Neural progenitor cell (in vitro differentiated cells): ENCODE measurements around the gene PCDH9. TPM values are rescaled to one million over a fixed set of nuclear protein-coding genes. Genes with fewer than 3 reads are reported as not detected.

Source experiments
- DNase-seq: peaks from one replicate; pipeline ENCODE4 v3.0.0-alpha.2; 2016; ENCODE audit warnings: low spot score
- H2AFZ ChIP-seq: fragments of 200-600 bp; sonication (generic); replicated peaks from 2 replicates; pipeline ENCODE4 v1.6.1; 2016; ENCODE audit warnings: antibody characterized with exemption
- H3F3A ChIP-seq: fragments of 200-600 bp; sonication (generic); 2 replicates; pipeline ENCODE4 v1.6.1; 2016; ENCODE audit warnings: antibody characterized with exemption, low read depth
- H3K27ac ChIP-seq: fragments of 200-600 bp; sonication (generic); 2 replicates; pipeline ENCODE4 v1.5.1; 2016; ENCODE audit warnings: mild to moderate bottlenecking
- H3K27me3 ChIP-seq: fragments of 200-600 bp; sonication (generic); 2 replicates; pipeline ENCODE4 v1.6.1; 2016; ENCODE audit warnings: mild to moderate bottlenecking, moderate library complexity
- H3K36me3 ChIP-seq: fragments of 200-600 bp; sonication (generic); 2 replicates; pipeline ENCODE4 v1.5.1; 2016
- H3K4me1 ChIP-seq: fragments of 200-600 bp; sonication (generic); 2 replicates; pipeline ENCODE4 v1.6.1; 2016; ENCODE audit warnings: mixed run types
- H3K4me2 ChIP-seq: fragments of 200-600 bp; sonication (generic); 2 replicates; pipeline ENCODE4 v1.6.1; 2016
- H3K4me3 ChIP-seq: fragments of 200-600 bp; sonication (generic); 2 replicates; pipeline ENCODE4 v1.5.1; 2016
- H3K79me2 ChIP-seq: fragments of 200-600 bp; sonication (generic); 2 replicates; pipeline ENCODE4 v1.6.1; 2016; ENCODE audit warnings: low read depth
- H3K9ac ChIP-seq: fragments of 200-600 bp; sonication (generic); 2 replicates; pipeline ENCODE4 v1.6.1; 2016
- H3K9me3 ChIP-seq: fragments of 200-600 bp; sonication (generic); 2 replicates; pipeline ENCODE4 v1.5.1; 2016; ENCODE audit warnings: low read depth
- H4K20me1 ChIP-seq: fragments of 200-600 bp; sonication (generic); 2 replicates; pipeline ENCODE4 v1.6.1; 2016; ENCODE audit warnings: low read depth
- H3K27ac Mint-ChIP-seq: 3 replicates; pipeline ENCODE4 v1.8.0; 2021; ENCODE audit warnings: mixed read lengths
- H3K27me3 Mint-ChIP-seq: 2 replicates; pipeline ENCODE4 v1.8.0; 2022; ENCODE audit warnings: low read depth, mild to moderate bottlenecking, inconsistent platforms, moderate library complexity, mixed read lengths; ENCODE audit not compliant: insufficient read depth
- H3K36me3 Mint-ChIP-seq: 3 replicates; pipeline ENCODE4 v1.8.0; 2021; ENCODE audit warnings: mixed read lengths
- H3K4me1 Mint-ChIP-seq: 3 replicates; pipeline ENCODE4 v1.8.0; 2021; ENCODE audit warnings: mixed read lengths
- H3K4me3 Mint-ChIP-seq: 3 replicates; pipeline ENCODE4 v1.8.0; 2021; ENCODE audit warnings: mild to moderate bottlenecking, moderate library complexity, mixed read lengths
- H3K9me3 Mint-ChIP-seq: 3 replicates; pipeline ENCODE4 v1.8.0; 2020; ENCODE audit warnings: mixed read lengths
- CTCF ChIP-seq: fragments of 200-600 bp; sonication (generic); IDR thresholded peaks from 2 replicates; pipeline ENCODE4 v1.5.1; 2017; ENCODE audit warnings: antibody characterized with exemption, mild to moderate bottlenecking
- EZH2 ChIP-seq: fragments of 200-600 bp; sonication (generic); IDR thresholded peaks from 2 replicates; pipeline ENCODE4 v1.6.1; 2017; ENCODE audit warnings: antibody characterized with exemption, mild to moderate bottlenecking, moderate library complexity
- EZH2phosphoT487 ChIP-seq: fragments of 200-600 bp; sonication (generic); IDR thresholded peaks from 2 replicates; pipeline ENCODE4 v1.6.1; 2017; ENCODE audit warnings: antibody characterized with exemption
- total RNA-seq: library from RNA; depleted of rRNA; stranded (reverse); fragments of >200 nt; gene quantifications from 2 replicates; pipeline ENCODE4 v1.2.3, GENCODE V29; 2015; ENCODE audit warnings: low replicate concordance

PCDH9 gene
- total RNA-seq, 1 donor from 2014 or later, result 0.24 TPM

- Histone ChIP-seq H3F3A (no peaks in the 10 kb centered on the region), H3K4me1 (no peaks in the 10 kb centered on the region), H3K4me2 (no peak overlapping the region), H3K79me2 (no peaks in the 10 kb centered on the region), H3K9ac (no peak overlapping the region), H3K27ac (no peak overlapping the region), H3K4me3 (no peak overlapping the region), H3K36me3 (no peaks in the 10 kb centered on the region), H2AFZ (no peak overlapping the region), H3K27me3 (no peaks in the 10 kb centered on the region), H4K20me1 (no peaks in the 10 kb centered on the region), H3K9me3 (no peaks in the 10 kb centered on the region)
- no peaks in the 10 kb centered on the region for H3K9me3 Mint-ChIP-seq
- TF ChIP-seq EZH2, result no peak
- TF ChIP-seq CTCF, result no peak
- no peak overlapping the region for H3K4me3 Mint-ChIP-seq
- H3K4me1 Mint-ChIP-seq, result no peaks in the 10 kb centered on the region
- H3K36me3 Mint-ChIP-seq, result no peaks in the 10 kb centered on the region
- no peaks in the 10 kb centered on the region for H3K27me3 Mint-ChIP-seq
- H3K27ac Mint-ChIP-seq, result no peak overlapping the region
- DNase-seq, result no peak
Measured at GRCh38 chr13:66965181-66965580, 265.0 kb downstream of the PCDH9 start.

- Histone ChIP-seq H3K27ac (no peak overlapping the region), H3K4me3 (no peak overlapping the region), H3K4me2 (no peak overlapping the region), H3K79me2 (no peaks in the 10 kb centered on the region), H3K9me3 (no peaks in the 10 kb centered on the region), H3K4me1 (no peaks in the 10 kb centered on the region), H3K27me3 (no peaks in the 10 kb centered on the region), H3K36me3 (no peaks in the 10 kb centered on the region), H2AFZ (no peak overlapping the region), H3K9ac (no peak overlapping the region), H3F3A (no peaks in the 10 kb centered on the region), H4K20me1 (no peaks in the 10 kb centered on the region)
- no peaks in the 10 kb centered on the region for H3K36me3 Mint-ChIP-seq
- no peak overlapping the region for H3K27ac Mint-ChIP-seq
- H3K4me1 Mint-ChIP-seq, result peaks cover 3% of the 10 kb centered on the region
- no peak overlapping the region for H3K4me3 Mint-ChIP-seq
- no peak for DNase-seq
- no peaks in the 10 kb centered on the region for H3K9me3 Mint-ChIP-seq
- TF ChIP-seq EZH2, result no peak
- no peak for TF ChIP-seq CTCF
- no peak for TF ChIP-seq EZH2phosphoT487
- H3K27me3 Mint-ChIP-seq, result no peaks in the 10 kb centered on the region
Measured at GRCh38 chr13:66962953-66963352, 267.2 kb downstream of the PCDH9 start.

GRCh38 chr13:66958611-66959010 is 271.5 kb downstream of the PCDH9 start:
- TF ChIP-seq EZH2 (no peak), EZH2phosphoT487 (no peak), CTCF (no peak)
- Mint-ChIP-seq H3K4me1 (peaks cover 3% of the 10 kb centered on the region), H3K4me3 (no peak overlapping the region), H3K27me3 (no peaks in the 10 kb centered on the region), H3K27ac (no peak overlapping the region), H3K9me3 (no peaks in the 10 kb centered on the region), H3K36me3 (no peaks in the 10 kb centered on the region)
- no peaks in the 10 kb centered on the region for H3K36me3 ChIP-seq
- no peaks in the 10 kb centered on the region for H3F3A ChIP-seq
- no peak overlapping the region for H3K27ac ChIP-seq
- H2AFZ ChIP-seq, result no peak overlapping the region
- H3K9ac ChIP-seq, result no peak overlapping the region
- no peak for DNase-seq
- no peaks in the 10 kb centered on the region for H3K4me1 ChIP-seq
- H4K20me1 ChIP-seq, result no peaks in the 10 kb centered on the region
- no peaks in the 10 kb centered on the region for H3K79me2 ChIP-seq
- H3K27me3 ChIP-seq, result no peaks in the 10 kb centered on the region
- H3K4me3 ChIP-seq, result no peak overlapping the region
- no peaks in the 10 kb centered on the region for H3K9me3 ChIP-seq
- H3K4me2 ChIP-seq, result no peak overlapping the region

- H3K27ac ChIP-seq, result no peak overlapping the region
- DNase-seq, result no peak
- TF ChIP-seq EZH2 (no peak), CTCF (no peak), EZH2phosphoT487 (no peak)
- H3K4me1 ChIP-seq, result no peaks in the 10 kb centered on the region
- no peak overlapping the region for H3K4me2 ChIP-seq
- no peak overlapping the region for H3K4me3 ChIP-seq
- Mint-ChIP-seq H3K27me3 (no peaks in the 10 kb centered on the region), H3K27ac (no peak overlapping the region), H3K36me3 (no peaks in the 10 kb centered on the region), H3K9me3 (no peaks in the 10 kb centered on the region), H3K4me1 (peaks cover 24% of the 10 kb centered on the region), H3K4me3 (no peak overlapping the region)
- no peaks in the 10 kb centered on the region for H3K27me3 ChIP-seq
- H3K79me2 ChIP-seq, result no peaks in the 10 kb centered on the region
- H4K20me1 ChIP-seq, result no peaks in the 10 kb centered on the region
- H3K9me3 ChIP-seq, result no peaks in the 10 kb centered on the region
- no peak overlapping the region for H2AFZ ChIP-seq
- H3K36me3 ChIP-seq, result no peaks in the 10 kb centered on the region
- H3K9ac ChIP-seq, result no peak overlapping the region
- no peaks in the 10 kb centered on the region for H3F3A ChIP-seq
Measured at GRCh38 chr13:66952507-66952906, 277.6 kb downstream of the PCDH9 start.
